Pulmonary artery endothelial cell (primary cell): ENCODE measurements around the gene ZDHHC11B. TPM values are rescaled to one million over a fixed set of nuclear protein-coding genes. Genes with fewer than 3 reads are reported as not detected.
"Not testable (repeated sequence)": the region's sequence is repeated elsewhere in the genome, so short reads cannot be mapped to it uniquely, and the experiment has no call there.

ENCODE experiments used
- DNase-seq: peaks from one replicate; pipeline ENCODE4 v3.0.0-alpha.2; 2011; ENCODE audit warnings: low read depth, low spot score
- total RNA-seq: library from RNA; depleted of rRNA; stranded (reverse); fragments of >200 nt; gene quantifications from 2 replicates; pipeline ENCODE4 v1.2.3, GENCODE V29; 2014

ZDHHC11B gene
- total RNA-seq, 1 donor from 2014 or later, result not detected

DNA sequence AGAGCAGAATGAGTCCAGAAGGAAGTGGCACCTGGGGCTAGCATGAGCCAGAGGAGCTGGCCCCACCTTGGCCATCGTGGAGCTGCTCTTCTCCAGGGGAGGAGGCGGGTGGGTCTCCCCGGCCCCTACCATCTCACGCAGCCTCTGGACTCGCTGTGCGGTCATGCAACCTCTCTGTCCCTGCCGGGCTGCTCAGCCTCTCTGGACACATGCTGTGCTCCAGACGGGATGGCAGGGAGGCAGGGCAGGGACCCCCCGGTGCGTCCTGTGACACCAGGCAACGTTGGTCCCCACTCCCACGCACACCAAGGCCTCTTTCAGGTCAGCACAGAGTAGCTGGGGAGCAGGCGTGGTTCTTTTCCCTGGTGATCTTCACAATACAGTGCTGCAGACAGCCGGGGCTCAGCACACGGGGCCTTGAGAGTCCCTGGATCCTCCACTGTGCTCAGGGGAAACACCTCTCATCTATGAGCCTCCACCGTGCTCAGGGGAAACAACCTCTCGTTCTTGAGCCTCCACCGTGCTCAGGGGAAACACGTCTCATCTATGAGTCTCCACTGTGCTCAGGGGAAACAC is 30.9 kb downstream of the ZDHHC11B start:
- not testable (repeated sequence) for DNase-seq

DNA sequence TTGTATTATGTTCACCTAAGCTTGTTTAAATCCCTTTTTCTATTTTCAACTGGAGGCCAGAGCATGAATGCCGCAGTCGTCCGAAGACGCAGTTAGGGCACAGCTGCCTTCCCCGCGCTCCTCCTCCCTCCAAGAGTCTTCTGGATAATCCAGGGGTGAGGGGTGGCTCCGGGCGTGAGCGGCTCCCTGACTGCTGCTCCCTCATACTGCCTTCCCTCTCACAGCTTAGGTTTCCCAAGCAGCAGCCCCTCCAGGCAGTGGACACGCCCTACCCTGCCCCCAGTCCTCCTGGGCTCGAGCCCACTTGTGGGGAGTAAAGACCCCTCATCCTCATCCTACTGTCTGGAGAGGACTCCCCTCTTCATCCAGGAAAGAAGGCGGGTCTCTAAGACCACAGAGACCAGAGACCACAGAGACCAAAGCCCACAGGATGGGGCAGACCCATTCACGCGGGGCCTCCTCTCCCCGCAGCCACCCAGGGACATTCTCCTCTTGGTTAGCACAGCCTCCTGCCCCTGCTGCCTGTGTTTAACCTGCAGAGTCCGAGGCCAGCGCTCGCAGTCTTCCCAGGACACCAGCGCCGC is 31.9 kb downstream of the ZDHHC11B start:
- DNase-seq, result not testable (repeated sequence)

DNA sequence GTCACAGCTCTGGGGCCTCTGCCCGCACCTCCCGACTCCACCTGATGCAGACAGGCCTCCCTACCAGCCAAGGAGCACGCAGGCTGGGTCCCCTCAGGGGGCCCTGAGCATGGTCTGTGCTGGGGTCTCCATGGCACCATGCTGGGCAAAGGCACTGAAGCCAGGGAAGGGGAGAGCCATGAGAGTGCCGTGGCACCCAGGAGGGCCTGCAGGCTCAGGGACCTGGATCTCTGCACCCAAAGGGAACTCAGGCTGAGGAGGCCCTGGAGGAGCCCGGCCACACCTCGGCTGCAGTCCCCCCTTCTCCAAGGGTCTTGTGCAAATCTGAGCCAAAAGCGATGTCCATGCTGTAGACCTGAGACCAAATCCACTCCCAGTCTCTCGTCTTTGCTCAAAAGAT is 32.5 kb downstream of the ZDHHC11B start:
- not testable (repeated sequence) for DNase-seq

DNA sequence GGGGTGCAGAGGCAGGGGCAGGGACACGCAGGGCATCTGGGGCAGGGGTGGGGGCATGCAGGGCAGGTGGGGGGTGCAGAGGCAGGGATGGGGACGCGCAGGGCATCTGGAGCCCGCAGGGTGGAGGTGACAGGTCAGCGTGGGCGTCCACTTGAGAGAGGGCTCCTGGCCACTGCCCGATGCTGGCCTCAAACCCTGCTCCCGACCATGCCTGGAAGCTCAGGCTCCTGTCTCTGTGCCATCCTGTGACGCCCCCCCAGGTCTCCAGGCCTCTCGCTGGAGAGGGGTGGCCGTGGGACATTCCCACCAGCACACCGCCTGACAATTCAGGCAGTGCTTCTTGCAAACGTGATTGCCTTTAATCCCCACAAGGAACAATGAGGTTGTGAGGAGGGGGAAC is 33.0 kb downstream of the ZDHHC11B start:
- no peak for DNase-seq

DNA sequence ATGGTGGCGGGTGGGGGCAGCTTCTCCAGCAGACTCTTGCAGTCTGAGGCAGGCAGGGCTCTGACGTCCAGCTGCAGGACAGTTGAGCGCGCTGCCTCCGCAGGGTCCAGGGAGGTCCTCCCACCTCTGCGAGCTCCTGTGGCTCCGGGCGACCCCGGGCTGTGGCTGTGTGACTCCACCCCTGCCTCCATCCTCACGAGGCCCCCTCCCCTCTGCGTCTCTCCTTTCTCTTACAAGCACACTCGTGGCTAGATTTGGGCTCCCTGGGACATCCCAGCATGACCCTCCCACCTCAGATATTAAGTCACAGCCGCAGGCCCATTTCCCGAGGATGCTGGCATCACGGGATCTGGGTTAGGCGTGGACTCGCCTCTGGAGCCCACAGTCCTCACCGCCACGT is 34.3 kb downstream of the ZDHHC11B start:
- DNase-seq, result not testable (repeated sequence)

DNA sequence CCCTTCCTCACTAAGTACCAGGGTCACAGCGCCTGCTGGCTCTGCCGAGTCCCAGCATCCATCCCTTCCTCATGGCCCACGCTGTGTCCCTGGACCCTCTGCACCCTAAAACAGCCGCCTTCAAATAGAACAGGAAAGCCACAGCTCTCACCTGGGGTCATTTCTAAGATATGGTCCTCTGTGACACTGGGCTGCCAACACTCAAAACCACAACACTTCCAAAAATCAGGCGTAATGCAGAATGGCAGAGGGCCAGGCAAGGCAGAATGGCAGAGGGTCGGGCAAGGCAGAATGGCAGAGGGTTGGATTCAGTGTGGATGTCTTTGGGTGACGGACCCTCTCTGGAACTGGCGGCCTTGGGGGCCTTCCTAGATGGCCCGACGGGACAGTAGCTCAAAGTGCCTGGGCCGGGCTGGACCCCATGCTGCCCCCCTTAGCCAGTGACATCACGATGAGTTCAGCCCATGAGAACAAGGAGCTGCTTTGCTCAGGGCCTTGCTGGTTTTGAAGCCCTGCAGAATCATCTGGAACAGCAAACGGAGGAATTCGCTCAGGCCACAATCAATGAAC is 35.3 kb downstream of the ZDHHC11B start:
- DNase-seq, result no peak

DNA sequence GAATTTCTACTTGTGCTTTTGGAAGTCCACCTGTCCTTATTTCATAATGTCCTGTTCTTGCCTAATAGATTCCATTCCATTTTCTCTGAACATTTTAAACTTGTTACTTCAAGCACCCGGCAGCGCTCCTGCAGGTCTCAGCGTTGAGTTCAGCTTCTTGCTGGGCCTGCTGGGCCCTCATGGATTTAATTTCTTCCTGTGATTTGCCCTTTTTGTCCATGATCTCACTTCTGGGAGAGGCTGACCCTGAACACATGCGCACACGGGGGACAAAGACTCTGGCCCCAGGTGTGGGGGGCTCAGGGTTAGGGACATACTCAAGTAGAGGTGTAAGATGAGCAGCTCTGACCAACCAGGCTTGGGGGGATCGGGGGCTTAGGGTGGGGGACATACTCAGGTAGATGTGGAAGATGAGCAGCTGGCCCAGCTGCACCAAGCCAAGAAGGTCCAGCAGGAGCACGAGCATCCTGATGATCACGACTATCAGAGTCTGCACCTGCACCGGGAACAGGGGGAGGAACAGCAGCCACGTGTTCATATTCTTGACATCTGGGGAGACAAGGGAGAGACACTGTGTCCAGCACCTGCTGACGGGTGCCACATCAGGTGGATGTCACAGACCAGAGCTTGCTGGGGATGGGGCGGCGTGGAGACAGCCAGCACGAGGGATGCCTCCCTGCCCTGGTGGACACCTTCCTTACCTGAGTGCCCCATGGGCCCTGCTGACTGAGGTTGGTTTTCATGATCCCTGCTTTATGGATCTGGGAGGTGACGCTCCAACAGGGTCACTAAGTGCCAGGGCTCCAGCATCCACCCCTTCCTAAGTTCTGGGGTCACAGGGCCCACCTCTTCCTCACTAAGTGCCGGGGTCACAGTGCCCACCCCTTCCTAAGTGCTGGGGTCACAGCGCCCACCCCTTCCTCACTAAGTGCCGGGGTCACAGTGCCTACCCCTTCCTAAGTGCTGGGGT is 36.2 kb downstream of the ZDHHC11B start:
- DNase-seq, result not testable (repeated sequence)

DNA sequence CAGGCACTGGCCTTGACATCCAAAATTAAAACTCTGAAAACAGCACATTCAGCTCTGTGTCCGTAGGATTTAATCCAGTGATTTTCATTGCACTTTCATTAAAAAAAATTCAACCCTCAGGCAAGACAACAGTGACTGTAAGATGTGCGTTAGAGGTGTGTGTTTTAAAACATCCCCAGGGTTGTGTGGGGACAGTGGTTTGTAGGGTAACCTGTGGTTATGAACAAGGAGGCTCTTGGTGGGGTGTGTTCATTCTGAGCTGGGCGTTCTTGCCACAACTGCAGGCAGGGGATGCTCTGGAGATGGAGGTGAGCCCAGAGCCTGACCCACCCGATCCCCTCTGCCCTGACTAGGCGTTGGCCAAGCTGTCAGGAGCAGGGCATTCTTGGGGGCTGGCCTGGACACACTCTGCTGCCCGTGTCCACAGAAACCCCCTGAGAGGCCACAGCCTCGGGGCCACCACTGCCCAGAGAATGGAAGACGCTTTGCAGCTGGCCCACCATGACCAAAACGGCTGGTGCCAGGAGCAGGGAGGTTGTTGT is 37.2 kb downstream of the ZDHHC11B start:
- DNase-seq, result not testable (repeated sequence)

DNA sequence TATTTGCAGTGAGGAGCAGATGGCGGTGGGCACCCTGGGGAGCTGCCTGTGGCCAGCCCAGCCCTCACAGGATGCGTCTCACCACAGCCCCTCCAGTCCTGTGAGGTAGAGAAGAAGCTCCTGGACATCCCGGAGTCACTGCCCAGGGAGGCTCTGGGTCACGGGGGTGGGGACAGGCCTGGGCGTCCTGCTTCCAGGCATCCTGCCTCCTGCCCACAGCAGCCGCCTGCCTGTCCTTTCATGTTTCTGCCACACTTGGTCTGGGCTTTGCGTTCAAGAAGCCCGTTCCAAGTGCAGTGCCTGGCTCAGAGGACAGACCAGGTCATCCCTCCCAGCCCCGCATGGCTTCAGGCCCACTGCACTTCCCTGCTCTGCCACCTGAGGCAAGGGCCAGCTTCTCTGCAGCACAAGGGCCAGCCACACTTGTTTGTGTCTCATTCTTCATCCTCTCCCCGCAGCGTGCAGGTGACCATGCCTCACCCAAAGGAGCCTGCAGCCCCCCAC is 38.2 kb downstream of the ZDHHC11B start:
- DNase-seq, result no peak

DNA sequence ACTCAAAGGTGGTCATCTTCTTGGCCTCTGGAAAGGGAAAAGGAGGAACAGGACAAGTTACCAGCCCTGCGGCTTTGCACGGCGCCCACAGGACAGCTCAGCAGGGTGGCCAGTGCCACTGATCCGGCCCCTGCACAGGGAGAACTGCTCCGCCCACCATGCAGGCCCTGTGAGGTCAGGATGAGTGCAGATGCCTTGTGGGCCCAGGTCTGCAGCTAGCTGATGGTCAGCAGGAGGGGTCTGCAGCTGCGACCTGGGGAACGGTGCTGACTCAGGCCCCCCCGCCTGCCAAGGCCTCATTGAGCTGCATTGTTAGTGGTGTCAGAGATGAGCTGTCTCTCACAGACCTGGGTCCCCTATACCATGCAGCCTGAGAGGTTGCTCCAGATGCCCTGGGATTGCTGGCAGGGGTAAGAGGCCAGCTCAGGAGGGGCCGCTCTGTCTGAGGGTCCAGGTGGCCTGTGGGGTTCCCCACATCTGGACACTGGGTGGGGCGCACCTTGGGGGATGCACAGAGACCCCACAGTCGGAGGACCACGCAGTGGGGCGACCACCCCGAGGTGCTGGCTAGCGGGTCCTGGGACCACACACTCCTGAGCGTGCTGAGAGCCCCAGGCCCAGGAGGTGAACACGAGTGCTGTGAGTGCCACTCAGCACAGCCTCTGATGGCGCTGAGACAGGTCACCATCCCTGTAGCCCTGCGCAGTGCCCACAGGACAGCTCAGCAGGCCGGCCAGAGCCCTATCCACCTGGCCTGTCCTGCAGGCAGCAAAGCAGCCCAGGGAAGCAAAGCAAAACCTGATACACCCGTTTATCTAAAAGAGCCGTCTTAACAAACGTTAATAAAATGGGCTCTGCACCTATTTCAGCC is 39.0 kb downstream of the ZDHHC11B start:
- DNase-seq, result not testable (repeated sequence)

DNA sequence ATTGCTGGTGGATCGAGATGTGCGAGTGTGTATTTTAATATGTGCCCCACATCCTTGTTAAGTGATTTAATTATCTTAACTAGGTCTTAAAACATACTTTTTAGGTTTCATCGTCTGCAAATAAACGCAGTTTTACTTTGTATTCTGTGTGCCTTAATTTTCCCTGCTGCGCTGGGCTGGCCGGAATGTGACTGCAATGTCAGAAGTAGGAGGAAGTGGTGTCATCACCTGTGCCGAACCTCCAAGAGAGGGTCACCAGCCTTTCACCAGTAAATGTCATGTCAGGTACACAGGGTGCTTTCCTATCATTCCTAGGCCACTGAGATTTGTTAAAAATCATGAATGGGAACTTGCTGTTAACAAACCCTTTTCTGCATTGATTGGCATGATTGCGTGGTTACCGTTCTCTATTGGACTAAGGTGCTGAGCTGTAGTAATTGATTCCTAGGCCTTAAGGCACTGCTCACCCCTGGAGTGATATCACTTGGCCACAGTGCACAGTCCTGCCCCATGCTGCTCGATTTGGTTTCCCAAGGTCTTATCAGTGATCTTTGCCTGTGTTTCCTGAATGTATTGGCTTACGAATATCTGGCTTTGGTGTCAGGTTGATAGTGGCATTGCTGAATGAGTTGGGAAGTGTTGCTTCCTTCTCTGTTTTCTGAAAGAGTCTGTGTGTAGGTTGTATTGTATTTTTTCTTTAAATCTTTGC is 40.7 kb downstream of the ZDHHC11B start:
- not testable (repeated sequence) for DNase-seq

DNA sequence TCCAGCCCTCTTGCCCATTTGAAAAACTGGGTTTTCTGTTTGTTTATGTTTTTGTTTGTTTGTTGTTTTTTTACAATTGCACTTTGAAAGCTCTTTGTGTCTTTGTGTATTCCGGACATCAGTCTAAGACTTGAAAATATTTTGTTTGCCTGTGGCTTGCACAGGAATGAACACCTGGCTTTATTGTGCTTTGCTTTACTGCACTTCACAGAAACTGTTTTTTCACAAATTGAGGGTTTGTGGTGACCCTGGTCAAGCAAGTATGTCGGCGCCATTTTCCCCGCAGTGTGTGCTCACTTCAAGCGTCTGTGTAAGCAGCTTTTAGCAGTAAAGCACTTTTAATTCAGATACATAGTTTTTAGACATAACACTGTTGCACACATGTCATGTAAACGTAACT is 42.3 kb downstream of the ZDHHC11B start:
- DNase-seq, result not testable (repeated sequence)

DNA sequence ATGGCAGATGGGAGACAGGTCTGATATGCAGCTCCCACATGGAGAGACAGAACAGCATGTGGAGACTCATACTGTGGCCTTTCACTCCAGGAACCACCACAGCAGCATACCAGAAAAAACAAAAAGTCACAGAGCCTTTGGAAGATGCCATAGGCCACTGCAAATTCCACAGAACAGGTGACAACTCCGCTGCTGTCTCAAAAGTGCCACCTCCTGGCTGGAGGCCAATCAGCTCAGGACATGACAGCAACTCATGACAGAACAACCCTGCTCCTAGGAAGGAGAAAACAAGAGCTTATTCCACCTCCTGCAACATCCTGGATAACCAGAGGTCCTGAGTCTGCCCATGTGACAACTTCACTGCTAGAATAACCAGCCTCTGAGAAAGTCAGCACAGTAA is 50.4 kb downstream of the ZDHHC11B start:
- DNase-seq, result not testable (repeated sequence)

DNA sequence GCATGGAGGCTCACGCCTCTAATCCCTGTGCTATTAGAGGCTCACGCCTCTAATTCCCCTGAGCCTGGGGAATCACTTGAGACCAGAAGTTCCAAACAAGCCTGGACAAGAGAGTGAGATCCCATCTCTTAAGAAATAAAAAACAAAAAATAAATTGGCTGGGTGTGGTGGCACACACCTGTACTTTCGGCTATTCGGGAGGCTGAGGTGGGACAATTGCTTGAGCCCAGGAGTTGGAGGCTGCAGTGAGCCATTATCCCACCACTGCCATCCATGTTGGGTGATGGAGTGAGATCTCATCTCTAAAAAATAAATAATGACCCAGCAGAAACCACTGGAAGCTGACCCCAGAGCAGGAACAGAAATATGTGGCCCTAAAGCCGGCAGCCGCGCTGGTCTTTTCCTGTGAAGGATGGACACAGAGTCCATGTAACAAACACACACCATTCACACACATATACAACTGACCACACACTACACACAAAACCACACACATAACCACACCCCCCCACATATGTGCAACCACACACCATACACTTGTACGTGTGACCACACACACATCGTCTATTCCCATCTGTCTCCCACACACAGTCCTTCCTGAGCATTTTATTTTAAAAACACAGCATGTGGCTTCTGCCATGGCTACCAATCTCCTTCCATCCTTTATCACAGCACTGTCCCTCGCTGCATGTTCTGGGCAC is 51.6 kb downstream of the ZDHHC11B start:
- not testable (repeated sequence) for DNase-seq

DNA sequence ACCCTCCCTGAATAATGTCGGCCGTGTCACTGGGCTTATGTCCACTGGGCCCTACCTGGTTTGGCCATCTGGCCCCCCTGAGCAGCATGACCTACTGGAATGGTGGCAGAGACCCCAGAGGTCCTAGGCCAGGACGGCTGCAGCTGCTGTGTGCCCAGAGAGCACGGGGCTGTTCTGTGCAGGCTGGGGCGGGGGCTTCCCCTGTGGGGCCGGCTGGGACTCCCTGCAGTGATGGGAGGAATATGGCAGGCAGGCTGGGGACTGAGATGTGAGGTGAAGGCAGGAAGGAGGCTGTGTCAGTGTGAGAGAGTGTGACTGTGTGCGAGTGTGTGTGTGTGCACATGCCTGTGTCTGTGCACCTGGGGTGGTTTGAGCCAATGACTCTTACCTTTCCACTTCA is 55.3 kb downstream of the ZDHHC11B start:
- DNase-seq, result not testable (repeated sequence)

DNA sequence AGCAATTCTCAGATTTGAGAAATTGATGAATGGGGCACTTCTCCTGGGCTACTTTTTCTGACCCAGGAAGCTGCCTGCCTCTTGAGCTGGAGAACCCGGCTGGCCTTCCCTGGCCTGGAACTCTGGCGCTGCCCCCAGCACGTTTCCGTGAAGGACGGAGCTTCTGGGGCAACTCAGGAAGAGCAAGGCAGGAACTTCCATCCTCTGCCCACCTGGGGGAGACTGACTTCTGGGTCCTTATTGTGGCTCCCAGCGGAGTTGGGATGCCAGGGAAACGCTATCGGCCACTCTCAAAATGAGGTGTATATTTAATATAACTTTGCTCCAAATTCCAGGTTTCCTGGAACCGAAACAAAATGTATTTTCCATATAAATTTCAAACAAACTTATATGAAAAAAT is 57.4 kb downstream of the ZDHHC11B start:
- not testable (repeated sequence) for DNase-seq

DNA sequence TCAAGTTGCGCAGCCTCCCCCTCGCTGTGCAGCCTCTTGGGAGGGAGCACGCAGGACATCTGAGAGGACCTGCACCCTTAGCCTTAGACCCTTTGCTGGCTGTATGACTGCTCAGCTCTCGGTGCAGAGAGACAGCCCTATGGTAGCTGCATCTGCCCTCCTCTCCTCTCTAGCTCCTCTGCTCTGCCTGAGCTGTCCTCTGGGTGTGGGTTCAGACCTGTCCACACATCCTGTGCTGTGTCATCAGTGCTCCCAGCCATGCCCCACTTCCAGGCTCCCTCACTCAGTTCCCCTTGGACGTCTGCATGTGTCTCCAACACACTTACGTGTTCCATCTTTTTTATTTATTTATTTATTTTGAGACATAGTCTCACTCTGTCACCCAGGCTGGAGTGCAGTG is 60.7 kb downstream of the ZDHHC11B start:
- not testable (repeated sequence) for DNase-seq

DNA sequence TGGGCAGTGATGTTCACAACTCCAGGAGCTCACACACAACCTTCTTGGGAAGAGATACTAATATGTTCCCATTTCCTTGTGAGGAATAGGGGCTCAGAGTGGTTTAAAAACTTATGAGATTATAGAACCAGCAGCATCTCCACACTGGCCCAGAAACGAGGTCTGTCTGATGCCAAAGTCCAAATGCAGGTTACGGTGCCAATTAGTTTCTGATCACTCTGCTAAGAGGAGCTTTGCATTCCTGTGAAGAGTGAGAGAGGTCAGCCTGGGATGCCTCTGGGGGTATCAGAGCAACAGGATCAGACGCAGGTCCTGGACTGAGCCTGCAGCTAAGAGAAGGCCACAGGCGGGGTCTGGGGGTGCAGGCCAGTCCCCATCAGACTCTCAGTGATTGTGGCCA is 61.2 kb downstream of the ZDHHC11B start:
- DNase-seq, result not testable (repeated sequence)

DNA sequence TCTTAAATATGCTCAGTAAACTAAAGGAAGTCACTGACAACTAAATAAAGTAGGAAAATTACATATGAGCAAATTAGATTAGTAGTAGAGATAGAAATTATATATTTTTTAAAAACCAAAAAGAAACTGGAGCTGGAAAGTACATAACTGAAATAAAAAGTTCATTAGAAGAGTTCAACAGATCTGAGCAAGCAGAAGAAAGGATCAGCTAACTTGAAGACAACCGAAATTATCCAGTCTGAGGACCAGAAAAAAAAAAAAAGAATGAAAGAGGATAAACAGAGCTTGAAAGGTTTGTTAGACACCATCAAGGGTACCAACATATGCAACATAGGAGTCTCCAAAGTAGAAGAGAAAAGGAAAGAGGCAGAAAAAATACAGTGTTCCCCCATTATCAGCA is 65.2 kb downstream of the ZDHHC11B start:
- DNase-seq, result not testable (repeated sequence)
